Fibroblast of mammary gland (primary cell): ENCODE measurements around the gene SUMO3.

Experiments used
- DNase-seq: peaks from one replicate; pipeline ENCODE4 v3.0.0-alpha.2; 2010; ENCODE audit warnings: low read depth
- H3K4me3 ChIP-seq: 2 replicates; pipeline ENCODE4 v1.5.1; 2011; ENCODE audit warnings: low read depth, mild to moderate bottlenecking, low read length, moderate library complexity; ENCODE audit not compliant: control insufficient read depth
- CTCF ChIP-seq: conservative IDR thresholded peaks from 2 replicates; pipeline ENCODE4 v1.5.1; 2011; ENCODE audit warnings: low read depth, low read length, inconsistent platforms; ENCODE audit not compliant: control insufficient read depth, insufficient read depth

Gene SUMO3

GRCh38 chr21:44765231-44766013 lies 52.4 kb downstream of the SUMO3 start:
- TF ChIP-seq CTCF: no peak
- DNase-seq: peak; percentile 4
- H3K4me3 ChIP-seq: no peak overlapping the region

GRCh38 chr21:44764319-44765230 lies 53.3 kb downstream of the SUMO3 start:
- H3K4me3 ChIP-seq: no peak overlapping the region
- TF ChIP-seq CTCF: no peak
- no peak for DNase-seq

DNA sequence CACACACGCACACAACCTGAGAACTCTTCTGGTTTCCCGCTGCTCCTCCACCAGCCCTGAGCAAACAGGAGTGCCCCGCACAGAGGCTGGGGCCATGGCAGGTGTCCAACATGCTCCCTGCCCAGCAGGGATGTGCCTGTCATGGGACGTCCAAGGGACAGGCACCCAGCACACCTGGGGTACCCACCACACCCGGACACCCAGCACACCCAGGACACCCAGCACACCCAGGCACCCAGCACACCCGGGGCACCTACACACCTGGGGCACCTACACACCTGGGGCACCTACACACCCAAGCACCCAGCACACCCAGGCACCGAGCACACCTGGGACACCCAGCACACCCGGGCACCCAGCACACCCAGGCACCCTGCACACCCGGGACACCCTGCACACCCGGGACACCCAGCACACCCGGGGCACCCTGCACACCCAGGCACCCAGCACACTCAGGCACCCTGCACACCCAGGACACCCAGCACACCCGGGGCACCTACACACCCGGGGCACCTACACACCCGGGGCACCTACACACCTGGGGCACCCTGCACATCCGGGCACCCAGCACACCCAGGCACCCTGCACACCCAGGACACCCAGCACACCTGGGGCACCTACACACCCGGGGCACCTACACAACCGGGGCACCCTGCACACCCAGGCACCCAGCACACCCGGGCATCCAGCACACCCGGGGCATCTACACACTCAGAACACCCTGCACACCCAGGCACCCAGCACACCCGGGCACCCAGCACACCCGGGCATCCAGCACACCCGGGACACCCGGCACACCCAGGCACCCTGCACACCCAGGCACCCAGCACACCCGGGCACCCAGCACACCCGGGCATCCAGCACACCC lies 54.2 kb downstream of the SUMO3 start:
- DNase-seq: no peak
- no peak for TF ChIP-seq CTCF

GRCh38 chr21:44763050-44763378 lies 54.8 kb downstream of the SUMO3 start:
- DNase-seq: no peak
- no peak for TF ChIP-seq CTCF
- no peak overlapping the region for H3K4me3 ChIP-seq

More for the DNA sequence above, 54.2 kb downstream of the SUMO3 start:
- no peak overlapping the region for H3K4me3 ChIP-seq

DNA sequence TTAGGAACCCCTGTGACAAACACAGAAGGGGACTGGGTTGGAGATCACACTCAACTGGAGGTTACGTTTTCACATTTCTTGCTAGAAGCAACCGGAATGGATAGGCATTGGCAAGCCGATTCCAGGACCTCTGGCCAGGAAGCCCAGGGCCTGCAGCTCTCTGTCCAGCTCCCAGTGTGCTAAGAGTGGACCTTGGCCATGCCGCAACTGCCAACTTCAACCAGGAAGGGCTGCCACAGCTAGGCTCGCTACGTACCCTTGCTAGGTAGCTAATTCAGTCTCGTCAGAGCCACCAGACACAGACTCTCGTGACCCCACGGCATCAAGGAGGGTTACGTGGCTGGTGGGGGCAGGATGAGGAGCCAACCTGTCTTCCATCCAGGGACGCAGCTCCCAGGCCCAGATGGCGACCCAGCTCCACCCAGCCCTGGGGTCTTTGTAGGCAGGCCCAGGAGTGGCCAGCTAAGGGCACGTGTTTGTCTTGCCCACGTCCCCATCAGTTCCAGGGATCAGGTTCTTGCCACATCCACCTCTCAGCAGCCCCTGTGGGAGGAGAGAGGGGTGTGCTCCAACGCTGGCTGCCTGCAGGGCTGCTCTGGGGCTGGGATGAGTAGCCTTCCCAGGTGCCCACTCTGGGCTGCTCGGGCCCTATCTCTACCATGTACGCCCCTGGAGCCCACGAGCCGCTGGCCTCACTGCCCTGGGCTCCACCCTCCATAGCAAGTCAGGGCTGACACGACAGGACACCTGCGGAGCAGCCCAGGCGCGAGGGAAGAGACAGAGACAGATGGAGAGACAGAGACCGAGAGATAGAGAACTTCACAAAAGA lies 55.4 kb downstream of the SUMO3 start:
- no peak for DNase-seq
- no peak overlapping the region for H3K4me3 ChIP-seq
- no peak for TF ChIP-seq CTCF
